ENCODE measurements around the gene CD109. TPM values are rescaled to one million over a fixed set of nuclear protein-coding genes. Genes with fewer than 3 reads are reported as not detected.

The CD109 gene
- total RNA-seq, 1 donor from 2014 or later, result 3.8 TPM

DNA sequence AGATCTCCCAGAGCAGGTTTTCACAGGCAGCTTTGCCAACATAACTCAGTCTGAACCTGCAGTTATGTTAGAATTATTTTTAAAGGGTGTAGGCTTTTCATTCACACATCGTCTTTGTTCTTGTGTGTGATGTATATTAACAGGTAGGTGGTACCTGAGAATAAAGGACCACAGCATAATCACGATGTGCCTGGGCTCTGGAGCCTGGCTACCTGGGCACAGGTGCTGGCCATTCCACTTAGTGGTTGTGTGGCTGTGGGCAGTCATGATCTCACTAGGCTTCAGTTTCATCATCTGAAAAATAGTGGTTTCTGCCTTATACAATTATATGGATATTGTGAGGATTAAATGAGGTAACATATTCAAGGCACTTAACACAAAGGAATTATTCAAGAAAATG is 6.4 kb downstream of the CD109 start:
- Mint-ChIP-seq H3K27me3 (ENCODE audit: low read depth) (no peaks in the 10 kb centered on the region), H3K36me3 (no peaks in the 10 kb centered on the region)
- TF ChIP-seq, protein P1, sequence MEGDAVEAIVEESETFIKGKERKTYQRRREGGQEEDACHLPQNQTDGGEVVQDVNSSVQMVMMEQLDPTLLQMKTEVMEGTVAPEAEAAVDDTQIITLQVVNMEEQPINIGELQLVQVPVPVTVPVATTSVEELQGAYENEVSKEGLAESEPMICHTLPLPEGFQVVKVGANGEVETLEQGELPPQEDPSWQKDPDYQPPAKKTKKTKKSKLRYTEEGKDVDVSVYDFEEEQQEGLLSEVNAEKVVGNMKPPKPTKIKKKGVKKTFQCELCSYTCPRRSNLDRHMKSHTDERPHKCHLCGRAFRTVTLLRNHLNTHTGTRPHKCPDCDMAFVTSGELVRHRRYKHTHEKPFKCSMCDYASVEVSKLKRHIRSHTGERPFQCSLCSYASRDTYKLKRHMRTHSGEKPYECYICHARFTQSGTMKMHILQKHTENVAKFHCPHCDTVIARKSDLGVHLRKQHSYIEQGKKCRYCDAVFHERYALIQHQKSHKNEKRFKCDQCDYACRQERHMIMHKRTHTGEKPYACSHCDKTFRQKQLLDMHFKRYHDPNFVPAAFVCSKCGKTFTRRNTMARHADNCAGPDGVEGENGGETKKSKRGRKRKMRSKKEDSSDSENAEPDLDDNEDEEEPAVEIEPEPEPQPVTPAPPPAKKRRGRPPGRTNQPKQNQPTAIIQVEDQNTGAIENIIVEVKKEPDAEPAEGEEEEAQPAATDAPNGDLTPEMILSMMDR (IDR thresholded peaks at IDR 0.05; ENCODE audit: unreplicated experiment), result no peak

DNA sequence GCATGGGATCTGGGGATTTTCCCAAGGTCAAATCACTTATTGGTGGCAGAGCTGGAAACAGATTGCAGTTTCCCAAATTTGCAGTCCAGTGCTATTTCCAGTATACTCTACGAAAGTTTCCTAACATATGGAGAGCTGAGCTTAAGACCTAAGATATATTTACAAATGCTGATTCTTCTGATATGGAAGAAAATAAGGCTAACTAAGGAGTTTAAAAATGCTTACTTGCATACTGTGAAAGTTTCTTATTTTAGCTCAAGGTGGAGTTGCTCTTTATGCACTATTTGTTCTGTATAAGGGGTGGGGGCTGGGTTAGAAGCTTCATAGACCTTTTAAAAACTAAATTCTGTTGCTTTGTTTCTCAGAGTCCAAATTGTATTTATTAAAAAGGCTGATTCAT is 7.5 kb downstream of the CD109 start:
- Mint-ChIP-seq H3K9me3 (no peaks in the 10 kb centered on the region), H3K4me1 (peaks cover 12% of the 10 kb centered on the region), H3K27ac (no peak overlapping the region), H3K36me3 (no peaks in the 10 kb centered on the region), H3K27me3 (ENCODE audit: low read depth) (no peaks in the 10 kb centered on the region), H3K4me3 (no peak overlapping the region)
- TF ChIP-seq, protein P1 (IDR thresholded peaks at IDR 0.05; ENCODE audit: unreplicated experiment), result no peak
- no peak for DNase-seq (ENCODE audit: low spot score in 2 of 2, unreplicated experiment in 2 of 2)

More for the DNA sequence above, 6.4 kb downstream of the CD109 start:
- Mint-ChIP-seq H3K4me1 (peaks cover 12% of the 10 kb centered on the region), H3K9me3 (no peaks in the 10 kb centered on the region), H3K27ac (no peak overlapping the region), H3K4me3 (no peak overlapping the region)
- no peak for DNase-seq (ENCODE audit: low spot score in 2 of 2, unreplicated experiment in 2 of 2)

DNA sequence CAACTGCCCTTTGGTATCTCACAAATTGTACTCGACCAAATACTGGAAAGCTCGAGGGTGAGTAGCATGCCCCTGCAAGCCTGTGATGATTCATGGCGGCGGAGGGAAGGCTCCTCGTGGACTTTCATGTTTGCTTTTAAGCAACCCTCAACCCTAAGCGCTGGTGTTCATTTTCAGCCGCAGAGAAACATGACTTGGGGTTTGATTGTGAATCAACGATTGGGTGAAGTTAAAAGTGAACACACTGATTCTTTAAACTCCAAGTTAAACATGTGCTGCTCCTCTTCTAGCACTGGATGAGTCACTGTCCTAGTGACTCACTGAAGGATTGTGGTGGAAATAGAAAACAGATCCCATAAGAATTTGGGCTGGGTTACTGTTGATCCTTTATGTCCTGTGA is 8.3 kb downstream of the CD109 start:
- Mint-ChIP-seq H3K36me3 (no peaks in the 10 kb centered on the region), H3K27ac (no peak overlapping the region), H3K4me1 (peaks cover 12% of the 10 kb centered on the region), H3K4me3 (no peak overlapping the region), H3K27me3 (ENCODE audit: low read depth) (no peaks in the 10 kb centered on the region), H3K9me3 (no peaks in the 10 kb centered on the region)
- TF ChIP-seq, protein P1 (IDR thresholded peaks at IDR 0.05; ENCODE audit: unreplicated experiment), result no peak
- DNase-seq (ENCODE audit: low spot score in 2 of 2, unreplicated experiment in 2 of 2), result no peak

DNA sequence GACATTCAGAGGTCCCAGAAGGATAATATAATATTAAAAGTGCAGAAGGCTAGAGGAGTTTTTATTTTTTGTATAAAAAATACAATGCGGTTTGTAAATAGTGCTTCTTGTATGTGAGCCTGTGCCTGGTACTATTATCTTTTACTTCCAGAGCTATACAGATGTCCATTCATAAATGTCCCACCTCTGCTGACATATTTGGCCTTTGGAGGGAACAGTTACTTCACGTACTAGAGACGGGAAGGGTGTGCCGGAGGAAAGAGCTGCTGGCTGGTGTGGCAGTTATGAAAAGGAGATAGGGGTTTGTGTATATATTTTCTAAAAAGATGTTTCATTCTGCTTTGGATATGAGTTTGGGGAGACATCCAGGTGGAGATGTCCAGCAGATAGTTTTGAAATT is 8.8 kb downstream of the CD109 start:
- no peak overlapping the region for H3K27ac Mint-ChIP-seq
- H3K4me3 Mint-ChIP-seq, result no peak overlapping the region
- H3K9me3 Mint-ChIP-seq, result no peaks in the 10 kb centered on the region
- H3K4me1 Mint-ChIP-seq, result peaks cover 12% of the 10 kb centered on the region
- H3K36me3 Mint-ChIP-seq, result no peaks in the 10 kb centered on the region
- no peak for DNase-seq (ENCODE audit: low spot score in 2 of 2, unreplicated experiment in 2 of 2)
- H3K27me3 Mint-ChIP-seq (ENCODE audit: low read depth), result no peaks in the 10 kb centered on the region
- TF ChIP-seq, protein P1 (IDR thresholded peaks at IDR 0.05; ENCODE audit: unreplicated experiment), result no peak

DNA sequence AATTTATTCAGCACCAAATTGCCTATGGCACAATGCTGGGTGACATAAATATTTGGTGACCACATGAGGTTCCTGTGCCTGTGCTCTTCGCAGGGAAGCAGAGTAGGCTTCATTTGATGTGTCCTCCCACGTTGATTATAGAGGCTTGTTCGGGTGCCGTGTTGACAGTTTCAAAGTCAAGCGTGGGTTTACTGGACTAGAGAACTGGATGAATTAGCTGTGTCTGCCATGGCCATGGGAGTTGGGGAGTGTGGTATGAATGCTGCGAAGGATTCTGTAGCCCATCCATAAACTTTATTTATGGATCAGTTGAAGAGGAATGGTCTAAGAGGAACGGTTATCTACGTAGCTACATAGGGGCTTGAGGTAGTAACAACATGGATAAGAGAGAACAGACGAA is 11.0 kb downstream of the CD109 start:
- no peak overlapping the region for H3K27ac Mint-ChIP-seq
- TF ChIP-seq, protein P1 (IDR thresholded peaks at IDR 0.05; ENCODE audit: unreplicated experiment), result no peak
- no peaks in the 10 kb centered on the region for H3K27me3 Mint-ChIP-seq (ENCODE audit: low read depth)
- no peak for DNase-seq (ENCODE audit: low spot score in 2 of 2, unreplicated experiment in 2 of 2)
- no peaks in the 10 kb centered on the region for H3K36me3 Mint-ChIP-seq
- peaks cover 18% of the 10 kb centered on the region for H3K4me1 Mint-ChIP-seq
- no peak overlapping the region for H3K4me3 Mint-ChIP-seq
- H3K9me3 Mint-ChIP-seq, result no peaks in the 10 kb centered on the region

DNA sequence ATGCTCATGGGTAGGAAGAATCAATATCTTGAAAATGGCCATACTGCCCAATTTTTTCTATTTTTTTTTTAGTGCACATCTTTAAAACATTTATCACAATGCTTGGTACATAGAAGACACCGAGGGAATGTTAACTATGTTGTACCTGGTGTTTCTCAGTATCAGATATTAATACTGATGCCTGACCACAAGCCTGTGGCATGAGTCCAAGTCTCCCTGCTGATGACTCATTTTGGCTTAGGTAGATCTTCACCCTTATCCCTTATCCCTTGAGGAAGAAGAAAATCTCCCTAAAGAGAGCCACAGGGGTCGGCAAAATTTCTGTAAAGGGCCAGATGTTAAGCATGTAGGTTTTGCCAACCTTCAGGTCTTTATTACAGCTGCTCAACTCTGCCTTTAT is 14.5 kb downstream of the CD109 start:
- H3K27me3 Mint-ChIP-seq (ENCODE audit: low read depth), result no peaks in the 10 kb centered on the region
- DNase-seq (ENCODE audit: low spot score in 2 of 2, unreplicated experiment in 2 of 2), result no peak
- H3K4me3 Mint-ChIP-seq, result no peak overlapping the region
- TF ChIP-seq, protein P1 (IDR thresholded peaks at IDR 0.05; ENCODE audit: unreplicated experiment), result no peak
- no peaks in the 10 kb centered on the region for H3K36me3 Mint-ChIP-seq
- H3K9me3 Mint-ChIP-seq, result no peaks in the 10 kb centered on the region
- H3K4me1 Mint-ChIP-seq, result peaks cover 13% of the 10 kb centered on the region
- no peak overlapping the region for H3K27ac Mint-ChIP-seq

Measured in mesothelial cell of epicardium (in vitro differentiated cells).